ENCODE results near the gene SERPINA12. TPM values are rescaled to one million over a fixed set of nuclear protein-coding genes. Genes with fewer than 3 reads are reported as not detected.

The SERPINA12 gene
- total RNA-seq, 1 experiment from 2014 or later: not detected

DNA sequence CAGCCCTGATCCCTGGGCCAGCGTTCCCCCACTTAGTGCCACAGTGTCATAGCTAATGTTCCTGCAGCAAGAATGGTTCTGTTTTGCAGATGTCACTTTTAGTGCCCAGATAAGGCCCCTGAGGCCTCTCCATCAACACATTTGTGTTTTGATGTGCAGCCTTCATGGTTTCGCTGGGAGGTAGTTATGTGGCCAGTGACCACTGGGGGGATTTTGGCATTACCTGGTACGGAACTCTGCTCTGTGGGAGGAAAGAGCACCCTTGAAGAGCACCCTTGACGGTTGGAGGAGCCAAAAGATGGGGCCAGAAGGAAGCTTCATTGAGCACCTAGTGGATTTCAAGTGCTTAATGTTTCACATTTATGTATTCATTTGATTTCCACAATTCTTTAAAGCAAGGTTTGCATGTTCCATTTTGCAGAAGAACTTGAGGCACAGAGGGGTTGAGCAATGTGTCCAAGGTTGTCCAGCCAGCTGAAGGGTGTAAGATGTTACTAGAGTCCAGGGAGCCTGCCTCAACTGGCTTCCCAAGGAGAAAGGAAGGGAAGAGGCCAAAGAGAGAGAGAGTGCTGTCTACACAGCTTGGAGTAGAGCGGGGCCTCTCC lies 69.7 kb downstream of the SERPINA12 start:
- no peak for DNase-seq (ENCODE audit: low read depth)

Other genes starting within 250 kb of the SERPINA12 start
- gene SERPINA10, start 216.2 kb downstream of the SERPINA12 start, total RNA-seq (2014; rRNA removed; shearing (Covaris generic)): not detected in 2 replicates
- 0.05 TPM in 1 of 2 replicates, not detected in the other for gene SERPINA6, start 186.1 kb downstream of the SERPINA12 start, total RNA-seq (2014; rRNA removed; shearing (Covaris generic))
- gene SERPINA2, start 142.8 kb downstream of the SERPINA12 start, total RNA-seq (2014; rRNA removed; shearing (Covaris generic)): not detected in 2 replicates
- gene SERPINA1, start 120.9 kb downstream of the SERPINA12 start, total RNA-seq (2014; rRNA removed; shearing (Covaris generic)): 5.6 and 8.3 TPM in 2 replicates
- gene SERPINA11, start 56.7 kb downstream of the SERPINA12 start, total RNA-seq (2014; rRNA removed; shearing (Covaris generic)): not detected in 2 replicates
- gene SERPINA9, start 33.3 kb downstream of the SERPINA12 start, total RNA-seq (2014; rRNA removed; shearing (Covaris generic)): not detected in 2 replicates
- gene SERPINA4, start 52.0 kb upstream of the SERPINA12 start, total RNA-seq (2014; rRNA removed; shearing (Covaris generic)): not detected in 2 replicates
- 0.05 TPM in 1 of 2 replicates, not detected in the other for gene SERPINA5, start 72.0 kb upstream of the SERPINA12 start, total RNA-seq (2014; rRNA removed; shearing (Covaris generic))
- 0.07 and 0.15 TPM in 2 replicates for gene SERPINA3, start 102.9 kb upstream of the SERPINA12 start, total RNA-seq (2014; rRNA removed; shearing (Covaris generic))